Peyer's patch (tissue), 4 donors: ENCODE measurements around the gene MACROH2A1. TPM values are rescaled to one million over a fixed set of nuclear protein-coding genes. Genes with fewer than 3 reads are reported as not detected.
"Not testable (repeated sequence)": the region's sequence is repeated elsewhere in the genome, so short reads cannot be mapped to it uniquely, and the experiment has no call there.

Source experiments
- DNase-seq, 3 donors: peaks; one replicate each; pipeline ENCODE4 v3.0.0-alpha.2; 2017 to 2019
- H3K27ac ChIP-seq, 4 donors: fragments of 200-600 bp; sonication (generic); one replicate each; pipeline ENCODE4 v1.5.1; 2016 to 2019
- H3K27me3 ChIP-seq, 2 donors: fragments of 200-600 bp; sonication (generic); one replicate each; pipeline ENCODE4 v1.5.1; 2019
- H3K36me3 ChIP-seq, 3 donors: fragments of 200-600 bp; sonication (generic); one replicate each; pipeline ENCODE4 v1.5.1; 2016 to 2019
- H3K4me1 ChIP-seq, 4 donors: fragments of 200-600 bp; sonication (generic); one replicate each; pipeline ENCODE4 v1.5.1; 2016 to 2019
- H3K4me3 ChIP-seq, 4 donors: fragments of 200-600 bp; sonication (generic); 1 replicate in 3 of 4; 2 replicates in 1 of 4; pipeline ENCODE4 v1.5.1; 2016 to 2019; ENCODE audit warnings: mild to moderate bottlenecking in 1 of 4
- H3K9me3 ChIP-seq, 4 donors: fragments of 200-600 bp; sonication (generic); one replicate each; pipeline ENCODE4 v1.5.1; 2016 to 2019; ENCODE audit warnings: mild to moderate bottlenecking in 1 of 4
- CTCF ChIP-seq, 6 experiments: fragments of 450-650 bp in 4 of 6; fragments of 200-600 bp in 2 of 6; sonication (generic) in 1 of 6; IDR thresholded peaks; one replicate each; pipeline ENCODE4 v1.5.1; 2017 to 2019; ENCODE audit warnings: antibody characterized with exemption in 6 of 6, mild to moderate bottlenecking in 3 of 6, moderate library complexity in 1 of 6
- POLR2A ChIP-seq, 2 donors: fragments of 450-650 bp; IDR thresholded peaks; one replicate each; pipeline ENCODE4 v1.5.1; 2017; ENCODE audit warnings: antibody characterized with exemption in 2 of 2, mild to moderate bottlenecking in 2 of 2, moderate library complexity in 2 of 2
- total RNA-seq, 4 donors: library from RNA; depleted of rRNA; stranded (reverse); fragments of >200 nt; gene quantifications; one replicate each; pipeline ENCODE4 v1.1.0, GENCODE V29; 2016

Gene MACROH2A1
- total RNA-seq, 4 donors from 2014 or later = 407 to 489 (median 431) TPM

GRCh38 chr5:135365281-135365680 is 33.8 kb downstream of the MACROH2A1 start:
- H3K27me3 ChIP-seq = no peaks in the 10 kb centered on the region
- TF ChIP-seq CTCF (IDR thresholded peaks at IDR 0.05) (no peak), POLR2A (IDR thresholded peaks at IDR 0.05) (no peak)
- DNase-seq = no peak
- H3K4me1 ChIP-seq = peaks cover 0 to 27% (median 2%) of the 10 kb centered on the region in 4 donors
- H3K9me3 ChIP-seq = no peaks in the 10 kb centered on the region
- no peak overlapping the region for H3K4me3 ChIP-seq
- peak overlapping the region in 2 of 4 donors; percentile 33 to 34 for H3K27ac ChIP-seq
- peaks cover 0 to 37% (median 0%) of the 10 kb centered on the region in 3 donors for H3K36me3 ChIP-seq

GRCh38 chr5:135364421-135365262 is 34.4 kb downstream of the MACROH2A1 start:
- TF ChIP-seq CTCF (IDR thresholded peaks at IDR 0.05) = no peak
- no peak for TF ChIP-seq POLR2A (IDR thresholded peaks at IDR 0.05)
- peaks cover 0 to 27% (median 2%) of the 10 kb centered on the region in 4 donors for H3K4me1 ChIP-seq
- no peak overlapping the region for H3K4me3 ChIP-seq
- no peaks in the 10 kb centered on the region for H3K9me3 ChIP-seq
- H3K27me3 ChIP-seq = no peaks in the 10 kb centered on the region
- H3K27ac ChIP-seq = peak overlapping the region in 2 of 4 donors; percentile 33 to 34
- no peak for DNase-seq
- H3K36me3 ChIP-seq = peaks cover 0 to 37% (median 0%) of the 10 kb centered on the region in 3 donors

- not testable (repeated sequence) for H3K4me3 ChIP-seq, H3K27ac ChIP-seq, DNase-seq, H3K27me3 ChIP-seq, H3K9me3 ChIP-seq
- Histone ChIP-seq H3K36me3 (peaks cover 0 to 34% (median 0%) of the 10 kb centered on the region in 3 donors), H3K4me1 (peaks cover 0 to 27% (median 2%) of the 10 kb centered on the region in 4 donors)
Observed at GRCh38 chr5:135363342-135363741, 35.7 kb downstream of the MACROH2A1 start.

GRCh38 chr5:135362102-135362501 is 36.9 kb downstream of the MACROH2A1 start:
- no peak for TF ChIP-seq POLR2A (IDR thresholded peaks at IDR 0.05)
- no peak for TF ChIP-seq CTCF (IDR thresholded peaks at IDR 0.05)
- no peaks in the 10 kb centered on the region for H3K27me3 ChIP-seq
- no peak overlapping the region for H3K27ac ChIP-seq
- H3K36me3 ChIP-seq = peaks cover 0 to 24% (median 0%) of the 10 kb centered on the region in 3 donors
- no peaks in the 10 kb centered on the region for H3K9me3 ChIP-seq
- H3K4me1 ChIP-seq = peaks cover 0 to 30% (median 2%) of the 10 kb centered on the region in 4 donors
- no peak overlapping the region for H3K4me3 ChIP-seq
- DNase-seq = no peak

- no peaks in the 10 kb centered on the region for H3K27me3 ChIP-seq
- H3K9me3 ChIP-seq = no peaks in the 10 kb centered on the region
- no peak overlapping the region for H3K27ac ChIP-seq
- TF ChIP-seq POLR2A (IDR thresholded peaks at IDR 0.05) (no peak), CTCF (IDR thresholded peaks at IDR 0.05) (no peak)
- DNase-seq = no peak
- no peak overlapping the region for H3K4me3 ChIP-seq
- peaks cover 0 to 30% (median 2%) of the 10 kb centered on the region in 4 donors for H3K4me1 ChIP-seq
- H3K36me3 ChIP-seq = peaks cover 0 to 27% (median 0%) of the 10 kb centered on the region in 3 donors
Observed at GRCh38 chr5:135360278-135361274, 38.5 kb downstream of the MACROH2A1 start.
